ENCODE measurements around the gene PSD2. TPM values are rescaled to one million over a fixed set of nuclear protein-coding genes. Genes with fewer than 3 reads are reported as not detected.

Gene PSD2
- total RNA-seq, 1 donor from 2014 or later, result not detected

GRCh38 chr5:139867109-139867508 is 71.5 kb downstream of the PSD2 start:
- Mint-ChIP-seq H3K27ac (no peak overlapping the region), H3K36me3 (ENCODE audit: low read depth) (no peaks in the 10 kb centered on the region), H3K9me3 (no peaks in the 10 kb centered on the region), H3K4me1 (ENCODE audit: low read depth) (no peaks in the 10 kb centered on the region), H3K27me3 (ENCODE audit: low read depth) (peaks cover 11% of the 10 kb centered on the region), H3K4me3 (ENCODE audit: low read depth) (no peak overlapping the region)
- intact Hi-C loops (cut with micrococcal nuclease), result no loop called here
- no peak for DNase-seq (ENCODE audit: low spot score)

GRCh38 chr5:139867581-139867980 is 72.0 kb downstream of the PSD2 start:
- Mint-ChIP-seq H3K4me3 (ENCODE audit: low read depth) (no peak overlapping the region), H3K27ac (no peak overlapping the region), H3K4me1 (ENCODE audit: low read depth) (no peaks in the 10 kb centered on the region), H3K27me3 (ENCODE audit: low read depth) (peaks cover 11% of the 10 kb centered on the region), H3K36me3 (ENCODE audit: low read depth) (no peaks in the 10 kb centered on the region), H3K9me3 (no peaks in the 10 kb centered on the region)
- no peak for DNase-seq (ENCODE audit: low spot score)
- intact Hi-C loops (cut with micrococcal nuclease), result no loop called here

- DNase-seq (ENCODE audit: low spot score), result no peak
- Mint-ChIP-seq H3K4me3 (ENCODE audit: low read depth) (no peak overlapping the region), H3K27me3 (ENCODE audit: low read depth) (peaks cover 11% of the 10 kb centered on the region), H3K27ac (no peak overlapping the region), H3K4me1 (ENCODE audit: low read depth) (no peaks in the 10 kb centered on the region), H3K36me3 (ENCODE audit: low read depth) (no peaks in the 10 kb centered on the region), H3K9me3 (no peaks in the 10 kb centered on the region)
- intact Hi-C loops (cut with micrococcal nuclease), result no loop called here
These were observed 73.6 kb downstream of the PSD2 start for GRCh38 chr5:139869042-139869790.

- Mint-ChIP-seq H3K36me3 (ENCODE audit: low read depth) (no peaks in the 10 kb centered on the region), H3K9me3 (no peaks in the 10 kb centered on the region), H3K27ac (no peak overlapping the region), H3K4me1 (ENCODE audit: low read depth) (no peaks in the 10 kb centered on the region), H3K27me3 (ENCODE audit: low read depth) (peaks cover 7% of the 10 kb centered on the region), H3K4me3 (ENCODE audit: low read depth) (no peak overlapping the region)
- intact Hi-C loops (cut with micrococcal nuclease), result no loop called here
- DNase-seq (ENCODE audit: low spot score), result no peak
These were observed 75.1 kb downstream of the PSD2 start for GRCh38 chr5:139870677-139871076.

GRCh38 chr5:139871614-139872013 is 76.0 kb downstream of the PSD2 start:
- intact Hi-C loops (cut with micrococcal nuclease), result no loop called here
- H3K4me3 Mint-ChIP-seq (ENCODE audit: low read depth), result no peak overlapping the region

GRCh38 chr5:139872052-139872766 is 76.6 kb downstream of the PSD2 start:
- Mint-ChIP-seq H3K36me3 (ENCODE audit: low read depth) (no peaks in the 10 kb centered on the region), H3K4me1 (ENCODE audit: low read depth) (no peaks in the 10 kb centered on the region), H3K9me3 (no peaks in the 10 kb centered on the region), H3K27me3 (ENCODE audit: low read depth) (peaks cover 3% of the 10 kb centered on the region), H3K27ac (no peak overlapping the region), H3K4me3 (ENCODE audit: low read depth) (no peak overlapping the region)
- intact Hi-C loops (cut with micrococcal nuclease), result no loop called here
- no peak for DNase-seq (ENCODE audit: low spot score)

More at GRCh38 chr5:139871614-139872013, 76.0 kb downstream of the PSD2 start:
- no peak overlapping the region for H3K27ac Mint-ChIP-seq
- no peaks in the 10 kb centered on the region for H3K9me3 Mint-ChIP-seq
- DNase-seq (ENCODE audit: low spot score), result no peak
- H3K4me1 Mint-ChIP-seq (ENCODE audit: low read depth), result no peaks in the 10 kb centered on the region
- peaks cover 5% of the 10 kb centered on the region for H3K27me3 Mint-ChIP-seq (ENCODE audit: low read depth)
- no peaks in the 10 kb centered on the region for H3K36me3 Mint-ChIP-seq (ENCODE audit: low read depth)

- H3K36me3 Mint-ChIP-seq (ENCODE audit: low read depth), result no peaks in the 10 kb centered on the region
- H3K27me3 Mint-ChIP-seq (ENCODE audit: low read depth), result peaks cover 3% of the 10 kb centered on the region
- H3K4me3 Mint-ChIP-seq (ENCODE audit: low read depth), result no peak overlapping the region
- intact Hi-C loops (cut with micrococcal nuclease), result no loop called here
- H3K27ac Mint-ChIP-seq, result no peak overlapping the region
- no peaks in the 10 kb centered on the region for H3K9me3 Mint-ChIP-seq
- no peaks in the 10 kb centered on the region for H3K4me1 Mint-ChIP-seq (ENCODE audit: low read depth)
- DNase-seq (ENCODE audit: low spot score), result no peak
These were observed 77.5 kb downstream of the PSD2 start for GRCh38 chr5:139872851-139873794.

GRCh38 chr5:139875957-139876356 is 80.3 kb downstream of the PSD2 start:
- Mint-ChIP-seq H3K9me3 (no peaks in the 10 kb centered on the region), H3K36me3 (ENCODE audit: low read depth) (no peaks in the 10 kb centered on the region), H3K4me1 (ENCODE audit: low read depth) (no peaks in the 10 kb centered on the region), H3K4me3 (ENCODE audit: low read depth) (no peak overlapping the region), H3K27ac (no peak overlapping the region), H3K27me3 (ENCODE audit: low read depth) (peaks cover 3% of the 10 kb centered on the region)
- no peak for DNase-seq (ENCODE audit: low spot score)
- intact Hi-C loops (cut with micrococcal nuclease), result no loop called here

GRCh38 chr5:139877129-139877597 is 81.6 kb downstream of the PSD2 start:
- Mint-ChIP-seq H3K4me3 (ENCODE audit: low read depth) (no peak overlapping the region), H3K27me3 (ENCODE audit: low read depth) (peaks cover 3% of the 10 kb centered on the region)

GRCh38 chr5:139878093-139878492 is 82.5 kb downstream of the PSD2 start:
- intact Hi-C loops (cut with micrococcal nuclease), result no loop called here
- Mint-ChIP-seq H3K4me1 (ENCODE audit: low read depth) (no peaks in the 10 kb centered on the region), H3K27ac (no peak overlapping the region), H3K4me3 (ENCODE audit: low read depth) (no peak overlapping the region), H3K27me3 (ENCODE audit: low read depth) (peaks cover 3% of the 10 kb centered on the region), H3K9me3 (no peaks in the 10 kb centered on the region), H3K36me3 (ENCODE audit: low read depth) (no peaks in the 10 kb centered on the region)
- DNase-seq (ENCODE audit: low spot score), result no peak

More at GRCh38 chr5:139877129-139877597, 81.6 kb downstream of the PSD2 start:
- Mint-ChIP-seq H3K27ac (no peak overlapping the region), H3K36me3 (ENCODE audit: low read depth) (no peaks in the 10 kb centered on the region), H3K4me1 (ENCODE audit: low read depth) (no peaks in the 10 kb centered on the region), H3K9me3 (no peaks in the 10 kb centered on the region)
- DNase-seq (ENCODE audit: low spot score), result no peak
- intact Hi-C loops (cut with micrococcal nuclease), result no loop called here

GRCh38 chr5:139880416-139881142 is 85.0 kb downstream of the PSD2 start:
- intact Hi-C loops (cut with micrococcal nuclease), result no loop called here
- H3K27me3 Mint-ChIP-seq (ENCODE audit: low read depth), result peaks cover 3% of the 10 kb centered on the region
- DNase-seq (ENCODE audit: low spot score), result no peak

GRCh38 chr5:139881143-139881733 is 85.6 kb downstream of the PSD2 start:
- Mint-ChIP-seq H3K9me3 (no peaks in the 10 kb centered on the region), H3K36me3 (ENCODE audit: low read depth) (no peaks in the 10 kb centered on the region), H3K27ac (no peak overlapping the region), H3K4me3 (ENCODE audit: low read depth) (no peak overlapping the region), H3K27me3 (ENCODE audit: low read depth) (no peaks in the 10 kb centered on the region), H3K4me1 (ENCODE audit: low read depth) (no peaks in the 10 kb centered on the region)
- intact Hi-C loops (cut with micrococcal nuclease), result no loop called here
- no peak for DNase-seq (ENCODE audit: low spot score)

More at GRCh38 chr5:139880416-139881142, 85.0 kb downstream of the PSD2 start:
- no peaks in the 10 kb centered on the region for H3K9me3 Mint-ChIP-seq
- no peak overlapping the region for H3K27ac Mint-ChIP-seq
- no peak overlapping the region for H3K4me3 Mint-ChIP-seq (ENCODE audit: low read depth)
- H3K36me3 Mint-ChIP-seq (ENCODE audit: low read depth), result no peaks in the 10 kb centered on the region
- H3K4me1 Mint-ChIP-seq (ENCODE audit: low read depth), result no peaks in the 10 kb centered on the region

Measured in activated T-helper 2 cell treated with anti-CD3 and anti-CD28 coated beads, Interferon-gamma antibody, Interleukin-2, Interleukin-4, amounts not matched to agents 10 μg/mL and 5 μg/mL and 100 μg/mL, durations not matched to agents 14 hours and 24 hours and 36 hours (primary cell).